OCI-LY1 (cell line): ENCODE data around the gene SLC30A9.

ENCODE experiments used
- H2AFZ ChIP-seq: fragments of 200-600 bp; sonication (generic), shearing (Covaris generic); 2 replicates; pipeline ENCODE4 v1.6.0; 2014; ENCODE audit warnings: antibody characterized with exemption, mild to moderate bottlenecking, low read length
- H3F3A ChIP-seq: fragments of 200-600 bp; sonication (generic), shearing (Covaris generic); 2 replicates; pipeline ENCODE4 v1.6.0; 2014; ENCODE audit warnings: mild to moderate bottlenecking, antibody characterized with exemption, low read length, moderate library complexity; ENCODE audit not compliant: insufficient read depth
- H3K27ac ChIP-seq: fragments of 200-600 bp; sonication (generic); 2 replicates; pipeline ENCODE4 v1.5.1; 2014; ENCODE audit warnings: low read length, mixed run types, mild to moderate bottlenecking, low read depth; ENCODE audit not compliant: poor library complexity, severe bottlenecking
- H3K27me3 ChIP-seq: fragments of 200-600 bp; sonication (generic); 2 replicates; pipeline ENCODE4 v1.6.0; 2014; ENCODE audit warnings: antibody characterized with exemption, mild to moderate bottlenecking, low read length, moderate library complexity; ENCODE audit not compliant: insufficient read depth
- H3K36me3 ChIP-seq: fragments of 200-600 bp; sonication (generic); 2 replicates; pipeline ENCODE4 v1.6.1; 2014; ENCODE audit warnings: mild to moderate bottlenecking, antibody characterized with exemption, low read length, moderate library complexity, mixed read lengths; ENCODE audit not compliant: insufficient read depth
- H3K4me1 ChIP-seq: fragments of 200-600 bp; sonication (generic); 2 replicates; pipeline ENCODE4 v1.5.1; 2014; ENCODE audit warnings: mild to moderate bottlenecking, low read length, moderate library complexity; ENCODE audit not compliant: insufficient read depth, severe bottlenecking
- H3K4me2 ChIP-seq: fragments of 200-600 bp; sonication (generic), shearing (Covaris generic); 2 replicates; pipeline ENCODE4 v1.6.1; 2014; ENCODE audit warnings: low read length
- H3K4me3 ChIP-seq: fragments of 200-600 bp; sonication (generic); 2 replicates; pipeline ENCODE4 v1.5.1; 2014; ENCODE audit warnings: low read length, low read depth, mild to moderate bottlenecking, mixed read lengths; ENCODE audit not compliant: poor library complexity, severe bottlenecking
- H3K79me2 ChIP-seq: fragments of 200-600 bp; shearing (Covaris generic); 2 replicates; pipeline ENCODE4 v1.6.1; 2016; ENCODE audit warnings: mixed run types, low read length, mixed read lengths; ENCODE audit not compliant: insufficient read depth
- H3K9ac ChIP-seq: fragments of 200-600 bp; sonication (generic), shearing (Covaris generic); 2 replicates; pipeline ENCODE4 v1.6.1; 2014; ENCODE audit warnings: mild to moderate bottlenecking, low read length, mixed read lengths
- H3K9me2 ChIP-seq: fragments of 200-600 bp; sonication (generic), shearing (Covaris generic); 2 replicates; pipeline ENCODE4 v1.6.1; 2014; ENCODE audit warnings: low read depth, mild to moderate bottlenecking, low read length, mixed read lengths
- H3K9me3 ChIP-seq: fragments of 200-600 bp; shearing (Covaris generic); 2 replicates; pipeline ENCODE4 v1.6.1; 2014; ENCODE audit warnings: low read length, mixed read lengths
- H4K20me1 ChIP-seq: fragments of 200-600 bp; sonication (generic), shearing (Covaris generic); 2 replicates; pipeline ENCODE4 v1.6.0; 2016; ENCODE audit warnings: mild to moderate bottlenecking, low read length; ENCODE audit not compliant: insufficient read depth
- EZH2 ChIP-seq: fragments of 200-600 bp; sonication (generic), shearing (Covaris generic); IDR thresholded peaks from 2 replicates; pipeline ENCODE4 v1.8.0; 2017; ENCODE audit warnings: borderline replicate concordance, mixed run types, mild to moderate bottlenecking, antibody characterized with exemption, low read length, moderate library complexity, mixed read lengths
- TF ChIP-seq, protein P1 (sequence below): fragments of 200-600 bp; sonication (generic), shearing (Covaris generic); IDR thresholded peaks from 2 replicates; pipeline ENCODE4 v1.5.1; 2017; ENCODE audit warnings: mild to moderate bottlenecking, antibody characterized with exemption, low read length, moderate library complexity, mixed read lengths

The SLC30A9 gene

DNA sequence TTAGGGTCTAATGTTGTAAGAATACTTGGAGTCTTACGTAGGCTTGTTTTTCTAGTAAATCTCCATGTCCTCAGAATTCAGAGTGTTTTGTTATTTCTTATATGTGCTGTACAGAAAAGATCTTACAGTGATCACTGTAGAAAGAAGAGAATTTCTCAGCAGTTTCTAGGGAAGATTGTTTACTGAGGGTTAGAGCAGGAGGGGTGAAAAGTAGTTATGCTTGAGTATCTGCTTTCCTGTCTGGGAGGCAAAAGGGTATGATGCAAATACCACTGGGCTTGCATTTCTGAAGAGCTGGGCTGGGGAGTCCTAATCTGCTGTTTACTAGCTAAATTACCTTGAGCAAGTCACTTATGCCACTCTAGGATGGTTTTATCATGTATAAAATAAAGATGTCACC, 84.0 kb downstream of the SLC30A9 start:
- peaks cover 2% of the 10 kb centered on the region; the same call in 1 of the 2 replicates for H3F3A ChIP-seq
- no peaks in the 10 kb centered on the region for H4K20me1 ChIP-seq
- H3K79me2 ChIP-seq: no peaks in the 10 kb centered on the region
- no peak overlapping the region for H3K4me3 ChIP-seq
- H3K9me3 ChIP-seq: no peaks in the 10 kb centered on the region
- no peaks in the 10 kb centered on the region for H3K4me1 ChIP-seq
- peaks cover 20% of the 10 kb centered on the region for H3K36me3 ChIP-seq
- H3K27ac ChIP-seq: no peak overlapping the region
- H2AFZ ChIP-seq: no peak overlapping the region
- no peaks in the 10 kb centered on the region for H3K9me2 ChIP-seq
- no peak overlapping the region for H3K4me2 ChIP-seq
- H3K27me3 ChIP-seq: no peaks in the 10 kb centered on the region
- no peak overlapping the region for H3K9ac ChIP-seq
- no peak for TF ChIP-seq EZH2

DNA sequence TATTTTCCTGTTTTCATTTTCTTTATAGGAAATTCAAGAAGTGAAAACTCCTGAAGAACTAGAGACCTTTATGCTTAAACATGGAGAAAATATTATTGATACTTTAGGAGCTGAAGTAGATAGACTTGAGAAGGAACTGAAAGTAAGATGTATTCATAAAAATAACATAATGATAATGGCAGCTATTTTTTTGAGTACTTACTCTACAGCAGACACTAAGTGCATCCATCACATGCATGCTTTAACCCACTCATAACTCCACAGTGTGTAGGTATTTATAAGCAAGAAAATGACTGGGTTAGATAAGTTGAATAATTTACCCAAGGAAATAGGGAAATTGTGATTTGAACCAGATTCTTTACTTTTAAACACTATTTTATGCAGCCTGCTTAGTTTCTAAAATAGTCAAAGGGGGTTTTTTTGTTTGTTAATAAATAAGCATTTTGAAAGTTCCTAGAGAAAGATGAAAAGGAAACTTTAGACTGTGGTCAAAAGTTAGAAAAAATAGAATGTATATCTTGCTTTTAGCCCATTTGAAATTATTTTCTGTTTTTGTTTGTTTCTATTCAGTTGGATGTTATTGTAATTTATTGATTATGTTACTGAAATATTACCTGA, 88.0 kb downstream of the SLC30A9 start:
- H3K9me2 ChIP-seq: no peaks in the 10 kb centered on the region
- no peak overlapping the region for H3K27ac ChIP-seq
- H3F3A ChIP-seq: peaks cover 2% of the 10 kb centered on the region; the same call in 1 of the 2 replicates
- no peaks in the 10 kb centered on the region for H3K27me3 ChIP-seq
- no peak overlapping the region for H2AFZ ChIP-seq
- H3K79me2 ChIP-seq: no peaks in the 10 kb centered on the region
- TF ChIP-seq, protein P1, sequence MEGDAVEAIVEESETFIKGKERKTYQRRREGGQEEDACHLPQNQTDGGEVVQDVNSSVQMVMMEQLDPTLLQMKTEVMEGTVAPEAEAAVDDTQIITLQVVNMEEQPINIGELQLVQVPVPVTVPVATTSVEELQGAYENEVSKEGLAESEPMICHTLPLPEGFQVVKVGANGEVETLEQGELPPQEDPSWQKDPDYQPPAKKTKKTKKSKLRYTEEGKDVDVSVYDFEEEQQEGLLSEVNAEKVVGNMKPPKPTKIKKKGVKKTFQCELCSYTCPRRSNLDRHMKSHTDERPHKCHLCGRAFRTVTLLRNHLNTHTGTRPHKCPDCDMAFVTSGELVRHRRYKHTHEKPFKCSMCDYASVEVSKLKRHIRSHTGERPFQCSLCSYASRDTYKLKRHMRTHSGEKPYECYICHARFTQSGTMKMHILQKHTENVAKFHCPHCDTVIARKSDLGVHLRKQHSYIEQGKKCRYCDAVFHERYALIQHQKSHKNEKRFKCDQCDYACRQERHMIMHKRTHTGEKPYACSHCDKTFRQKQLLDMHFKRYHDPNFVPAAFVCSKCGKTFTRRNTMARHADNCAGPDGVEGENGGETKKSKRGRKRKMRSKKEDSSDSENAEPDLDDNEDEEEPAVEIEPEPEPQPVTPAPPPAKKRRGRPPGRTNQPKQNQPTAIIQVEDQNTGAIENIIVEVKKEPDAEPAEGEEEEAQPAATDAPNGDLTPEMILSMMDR: no peak
- no peak for TF ChIP-seq EZH2
- no peak overlapping the region for H3K4me3 ChIP-seq
- no peaks in the 10 kb centered on the region for H3K9me3 ChIP-seq
- H4K20me1 ChIP-seq: no peaks in the 10 kb centered on the region
- H3K9ac ChIP-seq: no peak overlapping the region
- H3K36me3 ChIP-seq: peaks cover 18% of the 10 kb centered on the region; the same call in 1 of the 2 replicates
- no peaks in the 10 kb centered on the region for H3K4me1 ChIP-seq
- H3K4me2 ChIP-seq: no peak overlapping the region

DNA sequence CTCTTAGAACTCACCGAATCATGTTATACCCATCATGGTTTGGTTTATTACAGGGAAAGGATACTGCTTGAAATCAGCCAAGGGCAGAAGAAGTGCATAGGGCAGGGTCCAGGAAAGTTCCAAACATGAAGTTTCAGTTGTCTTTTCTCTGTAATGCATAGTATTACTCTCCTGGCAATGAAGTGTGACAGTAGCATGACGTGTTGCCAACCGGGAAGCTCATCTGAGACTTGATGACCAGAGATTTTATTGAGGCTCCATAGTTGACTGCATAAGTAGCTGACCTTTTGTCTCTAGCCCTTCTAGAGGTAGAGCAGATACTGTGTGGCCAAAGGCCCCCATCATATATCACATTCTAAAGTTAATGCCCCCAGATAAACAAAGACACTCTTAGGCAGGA, 90.0 kb downstream of the SLC30A9 start:
- Histone ChIP-seq H4K20me1 (no peaks in the 10 kb centered on the region), H3K4me3 (no peak overlapping the region), H3K36me3 (peaks cover 18% of the 10 kb centered on the region; the same call in 1 of the 2 replicates), H3K4me1 (no peaks in the 10 kb centered on the region), H3K9ac (no peak overlapping the region), H3K27ac (no peak overlapping the region), H2AFZ (no peak overlapping the region), H3K79me2 (no peaks in the 10 kb centered on the region), H3F3A (peaks cover 2% of the 10 kb centered on the region; the same call in 1 of the 2 replicates), H3K4me2 (no peak overlapping the region), H3K9me2 (no peaks in the 10 kb centered on the region), H3K9me3 (no peaks in the 10 kb centered on the region), H3K27me3 (no peaks in the 10 kb centered on the region)
- TF ChIP-seq, protein P1: no peak
- TF ChIP-seq EZH2: no peak

DNA sequence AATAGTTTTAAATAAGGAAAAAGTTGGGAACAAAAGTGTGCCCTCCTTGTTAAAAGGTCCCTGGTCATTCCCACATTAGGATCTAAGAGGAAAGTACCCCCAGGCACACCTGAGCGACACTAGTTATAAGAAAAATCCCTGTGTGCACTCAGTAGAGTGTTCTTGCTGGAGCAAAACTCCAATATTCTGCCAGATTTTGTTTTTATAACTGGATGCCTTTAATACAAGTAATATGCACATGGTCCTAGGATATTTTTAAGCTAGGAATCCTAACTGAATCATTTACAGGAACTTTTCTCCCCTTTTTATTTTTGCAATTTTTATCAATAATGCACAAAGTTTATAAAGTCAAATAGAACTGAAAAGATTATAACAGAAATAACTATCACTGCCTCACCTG, 93.5 kb downstream of the SLC30A9 start:
- no peak overlapping the region for H3K4me2 ChIP-seq

More for the DNA sequence above, 93.5 kb downstream of the SLC30A9 start:
- Histone ChIP-seq H3K9me2 (no peaks in the 10 kb centered on the region), H4K20me1 (no peaks in the 10 kb centered on the region), H3K4me3 (no peak overlapping the region), H3K27me3 (no peaks in the 10 kb centered on the region), H3K4me1 (no peaks in the 10 kb centered on the region), H3K9ac (no peak overlapping the region), H3K27ac (no peak overlapping the region), H3K9me3 (no peaks in the 10 kb centered on the region), H3F3A (no peaks in the 10 kb centered on the region), H3K36me3 (peaks cover 11% of the 10 kb centered on the region), H3K79me2 (no peaks in the 10 kb centered on the region), H2AFZ (no peak overlapping the region)
- TF ChIP-seq, protein P1: no peak
- TF ChIP-seq EZH2: no peak
